ENCODE measurements around the gene ADAMTS2. TPM values are rescaled to one million over a fixed set of nuclear protein-coding genes. Genes with fewer than 3 reads are reported as not detected.

Gene ADAMTS2
- total and polyA plus RNA-seq, 2 of the 8 experiments (the other 6 are each of a cell fraction or from before 2014, with no cell fraction given): 6.6 to 7.3 TPM

DNA sequence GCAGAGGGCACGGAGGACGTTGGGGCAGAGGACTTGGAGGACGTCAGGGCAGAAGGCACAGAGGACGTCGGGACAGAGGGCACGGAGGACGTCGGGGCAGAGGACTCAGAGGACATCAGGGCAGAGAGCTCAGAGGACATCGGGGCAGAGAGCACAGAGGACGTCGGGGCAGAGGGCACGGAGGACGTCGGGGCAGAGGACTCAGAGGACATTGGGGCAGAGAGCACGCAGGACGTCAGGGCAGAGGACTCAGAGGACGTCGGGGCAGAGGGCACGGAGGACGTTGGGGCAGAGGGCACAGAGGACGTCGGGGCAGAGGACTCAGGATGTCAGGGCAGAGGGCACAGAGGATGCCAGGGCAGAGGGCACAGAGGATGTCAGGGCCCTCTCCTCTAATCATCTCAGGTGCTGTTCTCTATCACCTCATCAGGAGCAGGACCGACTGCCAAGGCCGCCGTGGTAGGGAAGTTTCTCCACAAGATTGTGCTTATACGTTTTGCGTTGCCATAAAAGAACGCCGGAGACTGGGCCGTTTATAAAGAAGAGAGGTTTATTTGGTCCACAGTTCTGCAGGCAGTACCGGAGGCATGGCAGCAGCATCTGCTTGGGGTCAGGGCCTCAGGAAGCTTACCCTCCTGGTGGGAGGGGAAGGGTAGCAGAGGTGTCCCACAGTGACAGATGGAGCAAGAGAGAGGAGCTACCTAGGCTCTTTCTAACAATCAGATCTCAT is 29.4 kb upstream of the ADAMTS2 start:
- Histone ChIP-seq H3K79me2 (ENCODE audit: control insufficient read depth in 1 of 2, insufficient read depth in 2 of 2, low read length in 2 of 2) (no peaks in the 10 kb centered on the region), H4K8ac (ENCODE audit: extremely low read depth, insufficient read depth, low read length) (no peak overlapping the region), H2BK120ac (replicated peaks; ENCODE audit: low read depth, low read length) (no peak overlapping the region), H3K56ac (replicated peaks; ENCODE audit: insufficient read length, low read depth, low read length) (no peak overlapping the region), H3K27ac (ENCODE audit: low read depth, low read length) (no peak overlapping the region), H2BK15ac (ENCODE audit: low read length) (no peak overlapping the region), H3K9ac (replicated peaks in 1 of 4; ENCODE audit: extremely low read depth in 1 of 4, low read depth in 3 of 4, low read length in 3 of 4) (no peak overlapping the region), H3K4ac (replicated peaks; ENCODE audit: insufficient read length, low read depth, low read length) (no peak overlapping the region), H3K4me3 (ENCODE audit: extremely low read depth in 1 of 4, insufficient read depth in 2 of 4, low read depth in 3 of 4, low read length in 4 of 4) (no peak overlapping the region), H2AK5ac (ENCODE audit: low read depth, low read length) (0 out of 2 replicates have a peak overlapping the region, but pooled peaks have one; percentile 48), H3K79me1 (ENCODE audit: low read depth, low read length) (no peaks in the 10 kb centered on the region), H2BK12ac (ENCODE audit: low read depth, low read length) (no peak overlapping the region), H2AFZ (ENCODE audit: low read length) (no peak overlapping the region), H3K23ac (ENCODE audit: insufficient read length) (no peak overlapping the region), H3K4me1 (replicated peaks in 1 of 4; ENCODE audit: control insufficient read depth in 3 of 4, insufficient read depth in 4 of 4, low read length in 3 of 4) (no peaks in the 10 kb centered on the region; a peak in 1 of 7 replicates), H2BK5ac (ENCODE audit: low read depth, low read length) (0 out of 2 replicates have a peak overlapping the region, but pooled peaks have one; percentile 35), H3K18ac (ENCODE audit: extremely low read depth, low read length) (no peak overlapping the region), H4K91ac (replicated peaks; ENCODE audit: insufficient read length, low read length) (no peak overlapping the region), H3K36me3 (ENCODE audit: control insufficient read depth in 2 of 4, insufficient read depth in 4 of 4, low read length in 3 of 4) (no peaks in the 10 kb centered on the region), H3K27me3 (replicated peaks in 1 of 4; ENCODE audit: control insufficient read depth in 3 of 4, extremely low read depth in 1 of 4, insufficient read depth in 3 of 4, low read length in 3 of 4) (no peaks in the 10 kb centered on the region; a peak in 1 of 7 replicates), H2BK20ac (ENCODE audit: low read length) (no peak overlapping the region), H4K5ac (ENCODE audit: insufficient read length, low read depth, low read length) (no peak overlapping the region), H4K20me1 (replicated peaks in 1 of 2; ENCODE audit: control insufficient read depth in 1 of 2, insufficient read depth in 2 of 2, low read length in 2 of 2) (no peaks in the 10 kb centered on the region), H3K23me2 (ENCODE audit: low read depth, low read length) (no peaks in the 10 kb centered on the region), H3K4me2 (ENCODE audit: insufficient read depth in 1 of 2, low read depth in 2 of 2, low read length in 2 of 2) (no peak overlapping the region), H3K14ac (ENCODE audit: insufficient read length) (no peak overlapping the region), H3K9me3 (ENCODE audit: insufficient read depth in 2 of 2, low read depth in 1 of 2, low read length in 1 of 2) (peaks cover 0 to 4% of the 10 kb centered on the region in 2 experiments; a peak in 1 of 4 replicates)
- ChIA-PET POLR2A (ENCODE audit: partially characterized antibody) (no interaction called here), CTCF (ENCODE audit: partially characterized antibody) (interaction anchor here (1.0 kb wide), 1 partner anchor 11 kb away, joined by 3 read pairs; no protein-coding TSS in a partner anchor)
- DNase-seq (ENCODE audit: low read depth in 1 of 2, low spot score in 2 of 2) (no peak), FAIRE-seq (no peak)
- 92% methylated on average over 31 of the region's 31 CpGs; no CpG with 5 or more reads in 1 of the 2 experiments for WGBS, 2 experiments (ENCODE audit: extremely low coverage in 1 of 2, insufficient coverage in 1 of 2, insufficient read length in 1 of 2, insufficient replicate concordance in 2 of 2, low coverage in 1 of 2, low lambda C conversion rate in 2 of 2, missing lambda C conversion rate in 1 of 2)
- TF ChIP-seq JUND (IDR thresholded peaks at IDR 0.05; ENCODE audit: low read length) (no peak), SP4 (IDR thresholded peaks at IDR 0.05; ENCODE audit: low read length) (no peak), RNF2 (IDR thresholded peaks at IDR 0.05; ENCODE audit: borderline replicate concordance, low read depth, low read length, missing control alignments, poor library complexity, severe bottlenecking) (no peak), SRF (IDR thresholded peaks at IDR 0.05; ENCODE audit: low read depth, low read length) (no peak), YY1 (IDR thresholded peaks at IDR 0.05; ENCODE audit: low read depth, low read length) (no peak), POLR2AphosphoS5 (IDR thresholded peaks at IDR 0.05; ENCODE audit: low read depth, low read length) (no peak), KDM5A (IDR thresholded peaks at IDR 0.05; ENCODE audit: low read length) (no peak), CBX5 (IDR thresholded peaks at IDR 0.05; ENCODE audit: low read depth, low read length) (no peak)
- TF ChIP-seq, protein P1, sequence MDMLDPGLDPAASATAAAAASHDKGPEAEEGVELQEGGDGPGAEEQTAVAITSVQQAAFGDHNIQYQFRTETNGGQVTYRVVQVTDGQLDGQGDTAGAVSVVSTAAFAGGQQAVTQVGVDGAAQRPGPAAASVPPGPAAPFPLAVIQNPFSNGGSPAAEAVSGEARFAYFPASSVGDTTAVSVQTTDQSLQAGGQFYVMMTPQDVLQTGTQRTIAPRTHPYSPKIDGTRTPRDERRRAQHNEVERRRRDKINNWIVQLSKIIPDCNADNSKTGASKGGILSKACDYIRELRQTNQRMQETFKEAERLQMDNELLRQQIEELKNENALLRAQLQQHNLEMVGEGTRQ (IDR thresholded peaks at IDR 0.05; ENCODE audit: low read length): no peak
- TF ChIP-seq, protein P2, sequence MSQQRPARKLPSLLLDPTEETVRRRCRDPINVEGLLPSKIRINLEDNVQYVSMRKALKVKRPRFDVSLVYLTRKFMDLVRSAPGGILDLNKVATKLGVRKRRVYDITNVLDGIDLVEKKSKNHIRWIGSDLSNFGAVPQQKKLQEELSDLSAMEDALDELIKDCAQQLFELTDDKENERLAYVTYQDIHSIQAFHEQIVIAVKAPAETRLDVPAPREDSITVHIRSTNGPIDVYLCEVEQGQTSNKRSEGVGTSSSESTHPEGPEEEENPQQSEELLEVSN (IDR thresholded peaks at IDR 0.05): no peak
